H7 (cell line): ENCODE measurements around the gene ZSWIM3. TPM values are rescaled to one million over a fixed set of nuclear protein-coding genes. Genes with fewer than 3 reads are reported as not detected.
A peak's percentile ranks its signal among the peaks of the same experiment; 100 is the strongest.
"Not testable (repeated sequence)": the region's sequence is repeated elsewhere in the genome, so short reads cannot be mapped to it uniquely, and the experiment has no call there.

ENCODE experiments used
- DNase-seq: peaks from one replicate; pipeline ENCODE4 v3.0.0; 2012
- H3K27me3 ChIP-seq: 2 replicates; pipeline ENCODE4 v1.6.0; 2011; ENCODE audit warnings: mild to moderate bottlenecking, low read length; ENCODE audit not compliant: control insufficient read depth, insufficient read depth
- H3K36me3 ChIP-seq: replicated peaks from 2 replicates; pipeline ENCODE4 v1.5.1; 2011; ENCODE audit warnings: low read length; ENCODE audit not compliant: control insufficient read depth, insufficient read depth
- H3K4me3 ChIP-seq: 2 replicates; pipeline ENCODE4 v1.5.1; 2011; ENCODE audit warnings: low read depth, mild to moderate bottlenecking, control low read depth, low read length, moderate library complexity; ENCODE audit not compliant: insufficient read depth
- total RNA-seq: library from RNA; depleted of rRNA; stranded (reverse); fragments of >200 nt; shearing (Covaris generic); gene quantifications from 2 replicates; pipeline ENCODE4 v1.2.3, GENCODE V29; 2014

ZSWIM3 gene
- total RNA-seq, 1 experiment from 2014 or later, result 5.7 TPM

DNA sequence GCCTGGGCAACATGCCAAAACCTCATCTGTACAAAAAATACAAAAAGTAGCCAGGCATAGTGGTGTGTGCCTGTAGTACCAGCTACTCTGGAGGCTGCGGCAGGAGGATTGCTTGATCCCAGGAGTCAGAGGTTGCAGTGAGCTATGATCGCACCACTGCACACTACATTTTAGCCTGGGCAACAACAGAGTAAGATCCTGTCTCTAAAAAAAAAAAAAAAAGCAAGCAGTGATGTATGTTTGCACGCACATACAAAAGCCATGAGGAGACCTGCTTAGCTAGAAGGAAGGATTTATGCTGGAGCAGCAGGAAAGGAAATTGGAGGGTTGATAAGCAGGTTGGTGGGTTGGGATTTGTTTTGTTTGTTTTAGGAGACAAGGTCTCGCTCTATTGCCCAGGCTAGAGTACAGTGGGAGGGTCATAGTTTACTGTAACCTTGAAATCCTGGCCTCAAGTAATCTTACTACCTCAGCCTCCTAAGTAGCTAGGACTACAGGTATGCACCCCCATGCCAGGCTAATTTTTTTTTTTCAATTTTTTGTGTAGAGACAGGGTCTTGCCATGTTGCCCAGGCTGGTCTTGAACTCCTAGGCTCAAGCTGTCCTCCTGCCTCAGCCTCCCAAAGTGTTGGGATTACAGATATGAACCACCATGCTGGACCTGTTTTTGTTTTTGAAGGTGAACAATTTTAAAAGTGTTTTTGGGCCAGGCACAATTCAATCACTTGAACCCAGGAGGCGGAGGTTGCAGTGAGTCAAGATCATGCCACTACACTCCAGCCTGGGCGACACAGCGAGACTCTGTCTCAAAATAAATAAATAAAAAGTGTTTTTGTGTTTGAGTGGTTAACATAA lies 4.0 kb downstream of the ZSWIM3 start:
- no peak for DNase-seq
- Histone ChIP-seq H3K36me3 (no peaks in the 10 kb centered on the region), H3K4me3 (no peak overlapping the region)

DNA sequence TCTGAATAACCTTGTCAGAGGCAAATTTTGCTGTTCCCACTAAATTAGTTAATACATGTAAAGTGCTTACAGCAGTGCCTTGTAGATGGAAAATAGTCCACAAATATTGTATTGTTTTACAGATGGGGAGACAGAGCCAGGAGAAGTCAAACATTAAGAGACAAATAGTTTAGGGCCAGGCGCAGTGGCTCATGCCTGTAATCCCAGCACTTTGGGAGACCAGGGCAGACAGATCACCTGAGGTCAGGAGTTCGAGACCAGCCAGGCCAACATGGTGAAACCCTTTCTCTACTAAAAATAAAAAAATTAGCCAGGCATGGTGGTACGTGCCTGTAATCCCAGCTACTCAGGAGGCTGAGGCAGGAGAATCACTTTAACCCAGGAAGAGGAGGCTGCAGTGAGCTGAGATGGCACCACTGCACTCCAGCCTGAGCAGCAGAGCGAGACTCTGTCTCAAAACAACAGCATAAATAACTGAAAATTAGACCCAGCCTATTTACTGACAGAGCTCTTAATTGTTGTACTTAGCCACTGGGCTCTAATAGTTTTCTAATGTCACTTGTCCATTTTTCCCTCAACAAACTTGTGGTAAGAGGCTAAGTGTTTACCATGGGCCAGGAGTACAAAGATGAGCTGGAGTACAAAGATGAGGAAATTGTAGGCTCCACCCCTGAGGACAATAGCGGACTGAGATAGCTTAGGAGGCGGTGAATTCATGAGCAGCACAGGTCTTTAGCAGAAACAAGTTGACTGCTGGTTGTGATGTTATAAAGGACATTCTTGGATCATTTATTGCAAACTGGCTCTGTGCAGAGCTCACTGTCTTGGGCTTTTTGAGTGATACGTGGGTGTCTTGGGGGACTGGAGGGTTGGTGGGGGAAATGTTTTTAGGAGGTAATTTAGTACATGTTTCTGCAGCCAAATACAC lies 6.4 kb downstream of the ZSWIM3 start:
- Histone ChIP-seq H3K4me3 (no peak overlapping the region), H3K36me3 (no peaks in the 10 kb centered on the region), H3K27me3 (no peaks in the 10 kb centered on the region)
- no peak for DNase-seq

More for the DNA sequence above, 4.0 kb downstream of the ZSWIM3 start:
- no peaks in the 10 kb centered on the region for H3K27me3 ChIP-seq

- H3K36me3 ChIP-seq, result no peaks in the 10 kb centered on the region
- no peak overlapping the region for H3K4me3 ChIP-seq
- H3K27me3 ChIP-seq, result no peaks in the 10 kb centered on the region
- no peak for DNase-seq
Measured at GRCh38 chr20:45866454-45866853, 9.0 kb downstream of the ZSWIM3 start.

DNA sequence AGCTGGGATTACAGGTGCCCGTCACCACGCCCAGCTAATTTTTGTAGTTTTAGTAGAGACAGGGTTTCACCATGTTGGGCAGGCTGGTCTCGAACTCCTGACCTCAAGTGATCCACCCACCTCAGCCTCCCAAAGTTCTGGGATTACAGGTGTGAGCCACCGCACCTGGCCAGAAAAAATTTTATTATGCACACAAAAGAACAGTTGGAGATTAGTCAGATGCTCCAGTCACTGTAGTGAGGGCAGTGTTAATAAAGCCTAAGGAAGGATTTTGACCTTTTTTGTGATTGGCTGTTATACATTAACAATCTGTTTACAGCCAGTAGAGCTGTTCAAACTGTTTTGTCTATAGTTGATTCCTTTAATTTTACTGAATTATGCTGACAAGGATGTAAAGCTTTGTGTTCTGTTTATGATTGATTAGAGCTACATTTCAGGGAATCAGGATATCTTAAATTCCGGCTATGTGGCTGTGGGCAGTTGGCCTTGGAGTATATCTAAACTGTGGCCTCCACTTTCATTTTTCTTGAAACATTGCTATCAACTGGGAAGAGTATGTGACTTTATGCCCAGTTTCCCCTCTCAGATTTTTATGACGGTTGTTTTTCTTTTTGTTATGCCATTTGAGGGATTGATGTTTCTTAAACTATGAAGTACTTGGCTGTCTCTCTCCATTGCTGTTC lies 9.9 kb downstream of the ZSWIM3 start:
- no peaks in the 10 kb centered on the region for H3K36me3 ChIP-seq
- no peak overlapping the region for H3K4me3 ChIP-seq
- DNase-seq, result no peak
- H3K27me3 ChIP-seq, result no peaks in the 10 kb centered on the region

GRCh38 chr20:45867819-45868176 lies 10.4 kb downstream of the ZSWIM3 start:
- no peaks in the 10 kb centered on the region for H3K36me3 ChIP-seq
- no peak for DNase-seq

GRCh38 chr20:45872626-45873025 lies 15.2 kb downstream of the ZSWIM3 start:
- no peak for DNase-seq
- Histone ChIP-seq H3K4me3 (no peak overlapping the region), H3K27me3 (no peaks in the 10 kb centered on the region), H3K36me3 (no peaks in the 10 kb centered on the region)

More at GRCh38 chr20:45867819-45868176, 10.4 kb downstream of the ZSWIM3 start:
- Histone ChIP-seq H3K4me3 (no peak overlapping the region), H3K27me3 (no peaks in the 10 kb centered on the region)

GRCh38 chr20:45873409-45874103 lies 16.1 kb downstream of the ZSWIM3 start:
- DNase-seq, result no peak

GRCh38 chr20:45874104-45874481 lies 16.7 kb downstream of the ZSWIM3 start:
- not testable (repeated sequence) for H3K4me3 ChIP-seq, H3K36me3 ChIP-seq, DNase-seq, H3K27me3 ChIP-seq

More at GRCh38 chr20:45873409-45874103, 16.1 kb downstream of the ZSWIM3 start:
- peaks cover 2% of the 10 kb centered on the region for H3K36me3 ChIP-seq
- H3K4me3 ChIP-seq, result no peak overlapping the region
- H3K27me3 ChIP-seq, result no peaks in the 10 kb centered on the region

- Histone ChIP-seq H3K36me3 (peaks cover 2% of the 10 kb centered on the region), H3K4me3 (no peak overlapping the region), H3K27me3 (no peaks in the 10 kb centered on the region)
- no peak for DNase-seq
Measured at GRCh38 chr20:45874576-45874975, 17.2 kb downstream of the ZSWIM3 start.

- Histone ChIP-seq H3K36me3 (peaks cover 10% of the 10 kb centered on the region), H3K4me3 (no peak overlapping the region), H3K27me3 (no peaks in the 10 kb centered on the region)
- DNase-seq, result no peak
Measured at GRCh38 chr20:45878076-45878761, 20.8 kb downstream of the ZSWIM3 start.

DNA sequence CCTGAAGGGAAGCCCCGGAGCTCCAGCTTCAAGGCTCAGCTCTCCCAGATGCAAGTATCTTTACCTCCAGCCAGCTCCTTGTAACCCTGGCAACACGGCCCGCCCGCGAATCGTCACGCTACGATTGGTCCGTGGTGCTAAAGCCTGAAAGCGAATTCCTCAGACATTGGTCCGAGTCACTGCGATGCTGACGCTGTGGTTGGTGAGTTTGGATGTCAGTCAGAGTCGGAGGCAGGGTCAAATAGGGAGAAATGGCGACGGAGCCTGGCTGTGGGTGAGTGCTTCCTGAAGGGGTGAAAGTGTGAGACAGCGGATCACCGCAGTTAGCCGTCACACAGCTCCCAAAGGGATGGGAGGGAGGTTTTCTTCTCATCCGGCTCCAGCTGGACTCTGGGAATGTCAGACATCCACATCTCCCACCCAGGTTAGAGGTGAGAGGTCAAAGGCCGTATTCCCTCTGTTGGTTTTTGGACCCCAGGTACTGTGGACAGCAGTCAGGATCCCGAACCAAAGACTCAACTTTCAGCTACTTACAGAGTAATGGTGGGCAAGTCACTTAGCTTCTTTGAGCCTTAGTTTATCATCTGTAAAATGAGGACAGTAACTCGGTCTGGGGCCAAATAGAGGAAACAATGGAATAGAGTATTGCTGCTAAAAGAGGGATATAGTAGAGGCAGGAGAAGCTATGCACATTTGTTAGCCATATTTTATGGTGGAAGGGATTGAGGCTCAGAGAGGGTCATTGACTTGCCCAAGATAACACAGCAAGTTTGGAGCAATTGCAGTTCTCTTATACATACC lies 23.8 kb downstream of the ZSWIM3 start, which contains the start of gene ZSWIM1:
ZSWIM1 (plus strand) TSS at position 240 of the 801 bp plus-strand sequence. CDS start 1,366 bp downstream, outside the sequence.
- Histone ChIP-seq H3K27me3 (no peaks in the 10 kb centered on the region), H3K4me3 (peak within 1 kb of the TSS; percentile 70), H3K36me3 (peaks cover 16% of the 10 kb centered on the region)
- DNase-seq, result peak; percentile 98

- Histone ChIP-seq H3K27me3 (no peaks in the 10 kb centered on the region), H3K4me3 (no peak overlapping the region), H3K36me3 (peaks cover 16% of the 10 kb centered on the region)
- DNase-seq, result no peak
Measured at GRCh38 chr20:45882469-45883099, 25.2 kb downstream of the ZSWIM3 start.
